HEK293 (cell line): ENCODE measurements around the gene CBR1.

Source experiments
- CTCF ChIA-PET: fragments of 350-600 bp; formaldehyde crosslinking; extraction: SDS; loops from one replicate; lab custom pipeline; 2021; ENCODE audit warnings: antibody characterized with exemption; lab: Yijun Ruan, JAX
- POLR2A ChIA-PET: fragments of 300-600 bp; formaldehyde crosslinking; extraction: SDS; loops from one replicate; lab custom pipeline; 2020; ENCODE audit warnings: antibody characterized with exemption, inconsistent platforms; lab: Yijun Ruan, JAX
- H3K27ac ChIP-seq: fragments of 200-500 bp; sonication (Bioruptor generic); 2 replicates; pipeline ENCODE4 v1.5.1; 2014; ENCODE audit warnings: low read depth, low read length, control low read depth, inconsistent platforms; ENCODE audit errors: extremely low read depth
- H3K36me3 ChIP-seq, 2 experiments: fragments of 200-500 bp in 1 of 2; sonication (Bioruptor generic) in 1 of 2; 1 replicate in 1 of 2; 2 replicates in 1 of 2; pipeline ENCODE4 v1.5.1; 2014 to 2017; ENCODE audit warnings: inconsistent platforms in 2 of 2, low read length in 2 of 2; ENCODE audit not compliant: control insufficient read depth in 2 of 2, insufficient read depth in 1 of 2
- H3K4me1 ChIP-seq: fragments of 200-500 bp; sonication (Bioruptor generic); 2 replicates; pipeline ENCODE4 v1.5.1; 2014; ENCODE audit warnings: mild to moderate bottlenecking, low read length, inconsistent platforms; ENCODE audit not compliant: control insufficient read depth, insufficient read depth
- H3K4me3 ChIP-seq: 2 replicates; pipeline ENCODE4 v1.5.1; 2011; ENCODE audit warnings: low read depth, mild to moderate bottlenecking, control low read depth, low read length, moderate library complexity
- H3K9me3 ChIP-seq: fragments of 200-500 bp; sonication (Bioruptor generic); 2 replicates; pipeline ENCODE4 v1.5.1; 2014; ENCODE audit warnings: low read depth, low read length, inconsistent platforms; ENCODE audit not compliant: control insufficient read depth, insufficient read depth
- PRDM1 ChIP-seq: fragments of 450-650 bp; formaldehyde crosslinking; IDR thresholded peaks from 2 replicates; pipeline ENCODE4; 2016; ENCODE audit warnings: missing biosample characterization, missing genetic modification characterization
- YY2 ChIP-seq: fragments of 450-650 bp; formaldehyde crosslinking; IDR thresholded peaks from 2 replicates; pipeline ENCODE4 v1.5.1; 2016; ENCODE audit warnings: missing biosample characterization, missing genetic modification characterization
- ZNF133 ChIP-seq: fragments of 450-650 bp; formaldehyde crosslinking; IDR thresholded peaks from 2 replicates; pipeline ENCODE4 v1.5.1; 2016; ENCODE audit warnings: missing biosample characterization, missing genetic modification characterization
- ZNF169 ChIP-seq: fragments of 450-650 bp; formaldehyde crosslinking; IDR thresholded peaks from 2 replicates; pipeline ENCODE4 v1.5.1; 2016; ENCODE audit warnings: missing biosample characterization, missing genetic modification characterization
- ZNF202 ChIP-seq: fragments of 450-650 bp; formaldehyde crosslinking; IDR thresholded peaks from 2 replicates; pipeline ENCODE4 v1.5.1; 2016; ENCODE audit warnings: missing biosample characterization, missing genetic modification characterization, borderline replicate concordance
- ZNF239 ChIP-seq: fragments of 450-650 bp; formaldehyde crosslinking; IDR thresholded peaks from 2 replicates; pipeline ENCODE4 v1.5.1; 2016; ENCODE audit warnings: missing biosample characterization, missing genetic modification characterization
- ZNF24 ChIP-seq: fragments of 450-650 bp; formaldehyde crosslinking; IDR thresholded peaks from 2 replicates; pipeline ENCODE4 v1.5.1; 2016; ENCODE audit warnings: missing biosample characterization, missing genetic modification characterization
- ZNF510 ChIP-seq: fragments of 450-650 bp; formaldehyde crosslinking; IDR thresholded peaks from 2 replicates; pipeline ENCODE4 v1.5.1; 2018; ENCODE audit warnings: mild to moderate bottlenecking, missing genetic modification characterization, missing biosample characterization; ENCODE audit not compliant: insufficient replicate concordance
- ZNF529 ChIP-seq: fragments of 450-650 bp; formaldehyde crosslinking; IDR thresholded peaks from 2 replicates; pipeline ENCODE4 v1.5.1; 2017; ENCODE audit warnings: missing genetic modification characterization, missing biosample characterization; ENCODE audit not compliant: insufficient replicate concordance
- ZXDB ChIP-seq: fragments of 450-650 bp; formaldehyde crosslinking; IDR thresholded peaks from 2 replicates; pipeline ENCODE4 v1.5.1; 2016; ENCODE audit warnings: missing biosample characterization, missing genetic modification characterization
- TF ChIP-seq, protein P1 (sequence below): fragments of 450-650 bp; formaldehyde crosslinking; IDR thresholded peaks from 2 replicates; pipeline ENCODE4 v1.5.1; 2016; ENCODE audit warnings: missing biosample characterization, missing genetic modification characterization
- TF ChIP-seq, protein P2 (sequence below): fragments of 450-650 bp; IDR thresholded peaks from 2 replicates; pipeline ENCODE4 v1.5.1; 2018; ENCODE audit warnings: missing biosample characterization, missing genetic modification characterization
- TF ChIP-seq, protein P3 (sequence below): fragments of 450-650 bp; formaldehyde crosslinking; conservative IDR thresholded peaks from 2 replicates; pipeline ENCODE4 v1.5.1; 2016; ENCODE audit warnings: low read depth, missing biosample characterization, missing genetic modification characterization
- TF ChIP-seq, protein P4 (sequence below): fragments of 450-650 bp; formaldehyde crosslinking; IDR thresholded peaks from 2 replicates; pipeline ENCODE4 v1.5.1; 2016; ENCODE audit warnings: missing biosample characterization, missing genetic modification characterization
- TF ChIP-seq, protein P5 (sequence below): fragments of 450-650 bp; IDR thresholded peaks from 2 replicates; pipeline ENCODE4 v1.5.1; 2018; ENCODE audit warnings: missing biosample characterization, mild to moderate bottlenecking, missing genetic modification characterization
- TF ChIP-seq, protein P6 (sequence below): fragments of 450-650 bp; formaldehyde crosslinking; IDR thresholded peaks from 2 replicates; pipeline ENCODE4 v1.5.1; 2016; ENCODE audit warnings: missing biosample characterization, missing genetic modification characterization

CBR1 gene

DNA sequence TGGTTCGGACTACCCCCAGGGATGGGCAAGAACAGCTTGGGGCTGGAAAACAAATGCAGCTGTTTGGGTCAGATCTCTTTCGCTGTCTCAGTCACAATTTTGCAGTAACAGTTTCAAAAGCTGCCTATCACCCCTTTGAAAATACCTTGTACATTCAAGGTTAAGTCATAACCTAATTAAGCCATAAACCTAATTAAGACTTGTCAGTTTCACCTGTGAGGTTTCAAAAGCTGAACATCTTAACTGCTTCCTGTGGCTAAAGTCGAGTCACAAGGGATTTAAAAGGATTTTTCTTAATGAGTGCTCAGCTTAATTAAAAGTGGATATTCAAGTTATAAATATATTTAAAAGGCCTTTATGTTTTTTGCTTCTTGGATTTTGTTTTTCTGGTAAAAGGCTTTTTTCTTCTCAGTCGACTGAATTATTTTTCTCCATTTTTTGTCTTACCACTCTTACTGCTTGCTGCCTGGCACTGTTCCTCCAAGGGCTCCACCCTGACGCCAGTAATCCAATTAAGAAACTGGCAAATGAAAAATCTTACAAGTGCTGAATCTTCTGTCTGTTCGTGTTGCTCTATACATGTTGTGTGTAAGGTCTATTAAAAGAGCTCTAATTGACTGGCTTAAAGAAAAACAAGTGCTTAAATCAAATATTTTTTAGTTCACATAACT is 31.3 kb downstream of the CBR1 start:
- no peak overlapping the region for H3K4me3 ChIP-seq
- H3K9me3 ChIP-seq, result no peaks in the 10 kb centered on the region
- peaks cover 4% of the 10 kb centered on the region; the same call in 1 of the 2 replicates for H3K4me1 ChIP-seq
- POLR2A ChIA-PET, result no interaction called here
- CTCF ChIA-PET, result interaction anchor here (0.7 to 4.0 kb wide), 7 partner anchors 9 to 1190 kb away, joined by 3 to 31 read pairs (median 4); no protein-coding TSS in a partner anchor
- TF ChIP-seq ZXDB (tag by site-specific recombination) (no peak), ZNF239 (tag by site-specific recombination) (no peak), ZNF169 (tag by site-specific recombination) (no peak), ZNF133 (tag by site-specific recombination) (no peak), ZNF24 (tag by site-specific recombination) (no peak), PRDM1 (tag by site-specific recombination) (no peak), ZNF529 (tag by site-specific recombination) (no peak), ZNF510 (tag by site-specific recombination) (no peak), YY2 (tag by site-specific recombination) (no peak), ZNF202 (no peak)
- TF ChIP-seq, protein P1, sequence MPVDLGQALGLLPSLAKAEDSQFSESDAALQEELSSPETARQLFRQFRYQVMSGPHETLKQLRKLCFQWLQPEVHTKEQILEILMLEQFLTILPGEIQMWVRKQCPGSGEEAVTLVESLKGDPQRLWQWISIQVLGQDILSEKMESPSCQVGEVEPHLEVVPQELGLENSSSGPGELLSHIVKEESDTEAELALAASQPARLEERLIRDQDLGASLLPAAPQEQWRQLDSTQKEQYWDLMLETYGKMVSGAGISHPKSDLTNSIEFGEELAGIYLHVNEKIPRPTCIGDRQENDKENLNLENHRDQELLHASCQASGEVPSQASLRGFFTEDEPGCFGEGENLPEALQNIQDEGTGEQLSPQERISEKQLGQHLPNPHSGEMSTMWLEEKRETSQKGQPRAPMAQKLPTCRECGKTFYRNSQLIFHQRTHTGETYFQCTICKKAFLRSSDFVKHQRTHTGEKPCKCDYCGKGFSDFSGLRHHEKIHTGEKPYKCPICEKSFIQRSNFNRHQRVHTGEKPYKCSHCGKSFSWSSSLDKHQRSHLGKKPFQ (tag by site-specific recombination), result no peak
- TF ChIP-seq, protein P2, sequence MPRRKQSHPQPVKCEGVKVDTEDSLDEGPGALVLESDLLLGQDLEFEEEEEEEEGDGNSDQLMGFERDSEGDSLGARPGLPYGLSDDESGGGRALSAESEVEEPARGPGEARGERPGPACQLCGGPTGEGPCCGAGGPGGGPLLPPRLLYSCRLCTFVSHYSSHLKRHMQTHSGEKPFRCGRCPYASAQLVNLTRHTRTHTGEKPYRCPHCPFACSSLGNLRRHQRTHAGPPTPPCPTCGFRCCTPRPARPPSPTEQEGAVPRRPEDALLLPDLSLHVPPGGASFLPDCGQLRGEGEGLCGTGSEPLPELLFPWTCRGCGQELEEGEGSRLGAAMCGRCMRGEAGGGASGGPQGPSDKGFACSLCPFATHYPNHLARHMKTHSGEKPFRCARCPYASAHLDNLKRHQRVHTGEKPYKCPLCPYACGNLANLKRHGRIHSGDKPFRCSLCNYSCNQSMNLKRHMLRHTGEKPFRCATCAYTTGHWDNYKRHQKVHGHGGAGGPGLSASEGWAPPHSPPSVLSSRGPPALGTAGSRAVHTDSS (tag by site-specific recombination), result no peak
- TF ChIP-seq, protein P3, sequence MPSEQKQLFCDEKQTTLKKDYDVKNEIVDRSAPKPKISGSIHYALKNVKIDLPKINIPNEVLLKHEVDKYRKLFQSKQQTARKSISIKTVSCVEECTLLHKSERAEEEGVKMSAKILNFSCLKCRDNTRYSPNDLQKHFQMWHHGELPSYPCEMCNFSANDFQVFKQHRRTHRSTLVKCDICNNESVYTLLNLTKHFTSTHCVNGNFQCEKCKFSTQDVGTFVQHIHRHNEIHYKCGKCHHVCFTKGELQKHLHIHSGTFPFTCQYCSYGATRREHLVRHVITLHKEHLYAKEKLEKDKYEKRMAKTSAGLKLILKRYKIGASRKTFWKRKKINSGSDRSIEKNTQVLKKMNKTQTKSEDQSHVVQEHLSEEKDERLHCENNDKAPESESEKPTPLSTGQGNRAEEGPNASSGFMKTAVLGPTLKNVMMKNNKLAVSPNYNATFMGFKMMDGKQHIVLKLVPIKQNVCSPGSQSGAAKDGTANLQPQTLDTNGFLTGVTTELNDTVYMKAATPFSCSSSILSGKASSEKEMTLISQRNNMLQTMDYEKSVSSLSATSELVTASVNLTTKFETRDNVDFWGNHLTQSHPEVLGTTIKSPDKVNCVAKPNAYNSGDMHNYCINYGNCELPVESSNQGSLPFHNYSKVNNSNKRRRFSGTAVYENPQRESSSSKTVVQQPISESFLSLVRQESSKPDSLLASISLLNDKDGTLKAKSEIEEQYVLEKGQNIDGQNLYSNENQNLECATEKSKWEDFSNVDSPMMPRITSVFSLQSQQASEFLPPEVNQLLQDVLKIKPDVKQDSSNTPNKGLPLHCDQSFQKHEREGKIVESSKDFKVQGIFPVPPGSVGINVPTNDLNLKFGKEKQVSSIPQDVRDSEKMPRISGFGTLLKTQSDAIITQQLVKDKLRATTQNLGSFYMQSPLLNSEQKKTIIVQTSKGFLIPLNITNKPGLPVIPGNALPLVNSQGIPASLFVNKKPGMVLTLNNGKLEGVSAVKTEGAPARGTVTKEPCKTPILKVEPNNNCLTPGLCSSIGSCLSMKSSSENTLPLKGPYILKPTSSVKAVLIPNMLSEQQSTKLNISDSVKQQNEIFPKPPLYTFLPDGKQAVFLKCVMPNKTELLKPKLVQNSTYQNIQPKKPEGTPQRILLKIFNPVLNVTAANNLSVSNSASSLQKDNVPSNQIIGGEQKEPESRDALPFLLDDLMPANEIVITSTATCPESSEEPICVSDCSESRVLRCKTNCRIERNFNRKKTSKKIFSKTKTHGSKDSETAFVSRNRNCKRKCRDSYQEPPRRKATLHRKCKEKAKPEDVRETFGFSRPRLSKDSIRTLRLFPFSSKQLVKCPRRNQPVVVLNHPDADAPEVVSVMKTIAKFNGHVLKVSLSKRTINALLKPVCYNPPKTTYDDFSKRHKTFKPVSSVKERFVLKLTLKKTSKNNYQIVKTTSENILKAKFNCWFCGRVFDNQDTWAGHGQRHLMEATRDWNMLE (tag by site-specific recombination), result no peak
- TF ChIP-seq, protein P4, sequence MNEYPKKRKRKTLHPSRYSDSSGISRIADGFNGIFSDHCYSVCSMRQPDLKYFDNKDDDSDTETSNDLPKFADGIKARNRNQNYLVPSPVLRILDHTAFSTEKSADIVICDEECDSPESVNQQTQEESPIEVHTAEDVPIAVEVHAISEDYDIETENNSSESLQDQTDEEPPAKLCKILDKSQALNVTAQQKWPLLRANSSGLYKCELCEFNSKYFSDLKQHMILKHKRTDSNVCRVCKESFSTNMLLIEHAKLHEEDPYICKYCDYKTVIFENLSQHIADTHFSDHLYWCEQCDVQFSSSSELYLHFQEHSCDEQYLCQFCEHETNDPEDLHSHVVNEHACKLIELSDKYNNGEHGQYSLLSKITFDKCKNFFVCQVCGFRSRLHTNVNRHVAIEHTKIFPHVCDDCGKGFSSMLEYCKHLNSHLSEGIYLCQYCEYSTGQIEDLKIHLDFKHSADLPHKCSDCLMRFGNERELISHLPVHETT, result no peak
- TF ChIP-seq, protein P5, sequence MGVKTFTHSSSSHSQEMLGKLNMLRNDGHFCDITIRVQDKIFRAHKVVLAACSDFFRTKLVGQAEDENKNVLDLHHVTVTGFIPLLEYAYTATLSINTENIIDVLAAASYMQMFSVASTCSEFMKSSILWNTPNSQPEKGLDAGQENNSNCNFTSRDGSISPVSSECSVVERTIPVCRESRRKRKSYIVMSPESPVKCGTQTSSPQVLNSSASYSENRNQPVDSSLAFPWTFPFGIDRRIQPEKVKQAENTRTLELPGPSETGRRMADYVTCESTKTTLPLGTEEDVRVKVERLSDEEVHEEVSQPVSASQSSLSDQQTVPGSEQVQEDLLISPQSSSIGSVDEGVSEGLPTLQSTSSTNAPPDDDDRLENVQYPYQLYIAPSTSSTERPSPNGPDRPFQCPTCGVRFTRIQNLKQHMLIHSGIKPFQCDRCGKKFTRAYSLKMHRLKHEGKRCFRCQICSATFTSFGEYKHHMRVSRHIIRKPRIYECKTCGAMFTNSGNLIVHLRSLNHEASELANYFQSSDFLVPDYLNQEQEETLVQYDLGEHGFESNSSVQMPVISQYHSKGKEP (tag by site-specific recombination), result no peak
- TF ChIP-seq, protein P6, sequence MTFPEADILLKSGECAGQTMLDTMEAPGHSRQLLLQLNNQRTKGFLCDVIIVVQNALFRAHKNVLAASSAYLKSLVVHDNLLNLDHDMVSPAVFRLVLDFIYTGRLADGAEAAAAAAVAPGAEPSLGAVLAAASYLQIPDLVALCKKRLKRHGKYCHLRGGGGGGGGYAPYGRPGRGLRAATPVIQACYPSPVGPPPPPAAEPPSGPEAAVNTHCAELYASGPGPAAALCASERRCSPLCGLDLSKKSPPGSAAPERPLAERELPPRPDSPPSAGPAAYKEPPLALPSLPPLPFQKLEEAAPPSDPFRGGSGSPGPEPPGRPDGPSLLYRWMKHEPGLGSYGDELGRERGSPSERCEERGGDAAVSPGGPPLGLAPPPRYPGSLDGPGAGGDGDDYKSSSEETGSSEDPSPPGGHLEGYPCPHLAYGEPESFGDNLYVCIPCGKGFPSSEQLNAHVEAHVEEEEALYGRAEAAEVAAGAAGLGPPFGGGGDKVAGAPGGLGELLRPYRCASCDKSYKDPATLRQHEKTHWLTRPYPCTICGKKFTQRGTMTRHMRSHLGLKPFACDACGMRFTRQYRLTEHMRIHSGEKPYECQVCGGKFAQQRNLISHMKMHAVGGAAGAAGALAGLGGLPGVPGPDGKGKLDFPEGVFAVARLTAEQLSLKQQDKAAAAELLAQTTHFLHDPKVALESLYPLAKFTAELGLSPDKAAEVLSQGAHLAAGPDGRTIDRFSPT (tag by site-specific recombination), result no peak
- no peaks in the 10 kb centered on the region for H3K36me3 ChIP-seq
- no peak overlapping the region for H3K27ac ChIP-seq
